OCI-LY1 (cell line): ENCODE results near the gene P3H2.

ENCODE experiments used
- H2AFZ ChIP-seq: fragments of 200-600 bp; sonication (generic), shearing (Covaris generic); 2 replicates; pipeline ENCODE4 v1.6.0; 2014; ENCODE audit warnings: antibody characterized with exemption, mild to moderate bottlenecking, low read length
- H3F3A ChIP-seq: fragments of 200-600 bp; sonication (generic), shearing (Covaris generic); 2 replicates; pipeline ENCODE4 v1.6.0; 2014; ENCODE audit warnings: mild to moderate bottlenecking, antibody characterized with exemption, low read length, moderate library complexity; ENCODE audit not compliant: insufficient read depth
- H3K27ac ChIP-seq: fragments of 200-600 bp; sonication (generic); 2 replicates; pipeline ENCODE4 v1.5.1; 2014; ENCODE audit warnings: low read length, mixed run types, mild to moderate bottlenecking, low read depth; ENCODE audit not compliant: poor library complexity, severe bottlenecking
- H3K27me3 ChIP-seq: fragments of 200-600 bp; sonication (generic); 2 replicates; pipeline ENCODE4 v1.6.0; 2014; ENCODE audit warnings: antibody characterized with exemption, mild to moderate bottlenecking, low read length, moderate library complexity; ENCODE audit not compliant: insufficient read depth
- H3K36me3 ChIP-seq: fragments of 200-600 bp; sonication (generic); 2 replicates; pipeline ENCODE4 v1.6.1; 2014; ENCODE audit warnings: mild to moderate bottlenecking, antibody characterized with exemption, low read length, moderate library complexity, mixed read lengths; ENCODE audit not compliant: insufficient read depth
- H3K4me1 ChIP-seq: fragments of 200-600 bp; sonication (generic); 2 replicates; pipeline ENCODE4 v1.5.1; 2014; ENCODE audit warnings: mild to moderate bottlenecking, low read length, moderate library complexity; ENCODE audit not compliant: insufficient read depth, severe bottlenecking
- H3K4me2 ChIP-seq: fragments of 200-600 bp; sonication (generic), shearing (Covaris generic); 2 replicates; pipeline ENCODE4 v1.6.1; 2014; ENCODE audit warnings: low read length
- H3K4me3 ChIP-seq: fragments of 200-600 bp; sonication (generic); 2 replicates; pipeline ENCODE4 v1.5.1; 2014; ENCODE audit warnings: low read length, low read depth, mild to moderate bottlenecking, mixed read lengths; ENCODE audit not compliant: poor library complexity, severe bottlenecking
- H3K79me2 ChIP-seq: fragments of 200-600 bp; shearing (Covaris generic); 2 replicates; pipeline ENCODE4 v1.6.1; 2016; ENCODE audit warnings: mixed run types, low read length, mixed read lengths; ENCODE audit not compliant: insufficient read depth
- H3K9ac ChIP-seq: fragments of 200-600 bp; sonication (generic), shearing (Covaris generic); 2 replicates; pipeline ENCODE4 v1.6.1; 2014; ENCODE audit warnings: mild to moderate bottlenecking, low read length, mixed read lengths
- H3K9me2 ChIP-seq: fragments of 200-600 bp; sonication (generic), shearing (Covaris generic); 2 replicates; pipeline ENCODE4 v1.6.1; 2014; ENCODE audit warnings: low read depth, mild to moderate bottlenecking, low read length, mixed read lengths
- H3K9me3 ChIP-seq: fragments of 200-600 bp; shearing (Covaris generic); 2 replicates; pipeline ENCODE4 v1.6.1; 2014; ENCODE audit warnings: low read length, mixed read lengths
- H4K20me1 ChIP-seq: fragments of 200-600 bp; sonication (generic), shearing (Covaris generic); 2 replicates; pipeline ENCODE4 v1.6.0; 2016; ENCODE audit warnings: mild to moderate bottlenecking, low read length; ENCODE audit not compliant: insufficient read depth
- CTCF ChIP-seq: fragments of 200-600 bp; sonication (generic), shearing (Covaris generic); IDR thresholded peaks from 2 replicates; pipeline ENCODE4 v1.5.1; 2017; ENCODE audit warnings: mild to moderate bottlenecking, antibody characterized with exemption, low read length, moderate library complexity, mixed read lengths
- EZH2 ChIP-seq: fragments of 200-600 bp; sonication (generic), shearing (Covaris generic); IDR thresholded peaks from 2 replicates; pipeline ENCODE4 v1.8.0; 2017; ENCODE audit warnings: borderline replicate concordance, mixed run types, mild to moderate bottlenecking, antibody characterized with exemption, low read length, moderate library complexity, mixed read lengths

Gene P3H2

GRCh38 chr3:190139365-190139764, 18.7 kb upstream of the P3H2 start:
- no peak overlapping the region for H2AFZ ChIP-seq
- H3K9me2 ChIP-seq: no peaks in the 10 kb centered on the region
- H3K79me2 ChIP-seq: no peaks in the 10 kb centered on the region

GRCh38 chr3:190132371-190132770, 11.7 kb upstream of the P3H2 start:
- H3K36me3 ChIP-seq: no peaks in the 10 kb centered on the region
- no peaks in the 10 kb centered on the region for H3K4me1 ChIP-seq
- H2AFZ ChIP-seq: no peak overlapping the region
- H3K27ac ChIP-seq: no peak overlapping the region
- no peak overlapping the region for H3K9ac ChIP-seq
- TF ChIP-seq EZH2 (no peak), CTCF (no peak)
- H3K79me2 ChIP-seq: no peaks in the 10 kb centered on the region
- H3K4me3 ChIP-seq: no peak overlapping the region
- H3K4me2 ChIP-seq: no peak overlapping the region
- H3F3A ChIP-seq: no peaks in the 10 kb centered on the region
- no peaks in the 10 kb centered on the region for H4K20me1 ChIP-seq
- H3K9me3 ChIP-seq: no peaks in the 10 kb centered on the region
- H3K27me3 ChIP-seq: no peaks in the 10 kb centered on the region
- no peaks in the 10 kb centered on the region for H3K9me2 ChIP-seq

More at GRCh38 chr3:190139365-190139764, 18.7 kb upstream of the P3H2 start:
- Histone ChIP-seq H3K4me2 (no peak overlapping the region), H3K4me3 (no peak overlapping the region), H3F3A (no peaks in the 10 kb centered on the region), H3K36me3 (no peaks in the 10 kb centered on the region), H4K20me1 (no peaks in the 10 kb centered on the region; the same call in 1 of the 2 replicates), H3K27me3 (no peaks in the 10 kb centered on the region), H3K4me1 (no peaks in the 10 kb centered on the region), H3K9ac (no peak overlapping the region), H3K9me3 (no peaks in the 10 kb centered on the region; the same call in 1 of the 2 replicates), H3K27ac (no peak overlapping the region)
- TF ChIP-seq EZH2 (no peak), CTCF (no peak)

GRCh38 chr3:190131329-190131728, 10.6 kb upstream of the P3H2 start:
- Histone ChIP-seq H3K9me3 (no peaks in the 10 kb centered on the region), H3K79me2 (no peaks in the 10 kb centered on the region), H2AFZ (no peak overlapping the region), H3K4me1 (no peaks in the 10 kb centered on the region), H3K9ac (no peak overlapping the region), H3F3A (no peaks in the 10 kb centered on the region), H3K27ac (no peak overlapping the region), H3K27me3 (no peaks in the 10 kb centered on the region), H4K20me1 (no peaks in the 10 kb centered on the region), H3K36me3 (no peaks in the 10 kb centered on the region), H3K4me3 (no peak overlapping the region), H3K9me2 (no peaks in the 10 kb centered on the region), H3K4me2 (no peak overlapping the region)
- TF ChIP-seq EZH2 (no peak), CTCF (no peak)
